CD4-positive, alpha-beta T cell (primary cell): Measurements from ENCODE around the gene DCUN1D2. TPM values are rescaled to one million over a fixed set of nuclear protein-coding genes. Genes with fewer than 3 reads are reported as not detected.

Experiments used
- ATAC-seq: fragments of 200-7000 bp; cut with Tn5 transposase; one replicate; pipeline ENCODE4 v1.10.0; 2022; ENCODE audit warnings: mild to moderate bottlenecking; ENCODE audit not compliant: poor library complexity
- CTCF ChIA-PET: fragments of 350-600 bp; sonication (Branson Sonifier 250); formaldehyde crosslinking; loops from one replicate; lab custom pipeline; 2021; ENCODE audit warnings: antibody characterized with exemption, inconsistent platforms; lab: Charles Lee
- POLR2A ChIA-PET: fragments of 350-600 bp; sonication (Branson Sonifier 250); formaldehyde crosslinking; loops from one replicate; lab custom pipeline; 2021; ENCODE audit warnings: antibody characterized with exemption, inconsistent platforms; lab: Charles Lee
- DNase-seq, 14 experiments: peaks; one replicate each; pipeline ENCODE4 v3.0.0-alpha.2; 2013 to 2020; ENCODE audit warnings: mixed read lengths in 2 of 14
- H3K27ac ChIP-seq, 2 donors: one replicate each; pipeline versions ENCODE4 v1.5.1 to v1.7.0; 2013; ENCODE audit warnings: low read length in 2 of 2, low read depth in 1 of 2, mild to moderate bottlenecking in 1 of 2
- H3K27me3 ChIP-seq, 2 experiments: 1 replicate in 1 of 2; 2 replicates in 1 of 2; pipeline versions ENCODE4 v1.6.1 to v1.7.0; 2013; ENCODE audit warnings: low read length in 2 of 2, control low read depth in 1 of 2, mild to moderate bottlenecking in 1 of 2, moderate library complexity in 1 of 2; ENCODE audit not compliant: insufficient read depth in 2 of 2, control insufficient read depth in 1 of 2
- H3K36me3 ChIP-seq: one replicate; pipeline ENCODE4 v1.6.1; 2013; ENCODE audit warnings: low read length, control low read depth; ENCODE audit not compliant: insufficient read depth
- H3K4me1 ChIP-seq: one replicate; pipeline ENCODE4 v1.6.1; 2013; ENCODE audit warnings: low read length, control low read depth; ENCODE audit not compliant: insufficient read depth
- H3K4me3 ChIP-seq: one replicate; pipeline ENCODE4 v1.5.1; 2013; ENCODE audit warnings: mild to moderate bottlenecking, low read length, moderate library complexity
- H3K9me3 ChIP-seq, 2 experiments: 1 replicate in 1 of 2; 2 replicates in 1 of 2; pipeline versions ENCODE4 v1.6.1 to v1.7.0; 2013; ENCODE audit warnings: low read length in 2 of 2, mild to moderate bottlenecking in 2 of 2, control low read depth in 1 of 2, moderate library complexity in 1 of 2; ENCODE audit not compliant: control insufficient read depth in 1 of 2, insufficient read depth in 1 of 2
- H3K27ac Mint-ChIP-seq: one replicate; pipeline ENCODE4 v1.8.0; 2020; ENCODE audit warnings: mixed read lengths
- H3K27me3 Mint-ChIP-seq: one replicate; pipeline ENCODE4 v1.8.0; 2021; ENCODE audit warnings: mixed read lengths
- H3K36me3 Mint-ChIP-seq: one replicate; pipeline ENCODE4 v1.8.0; 2021; ENCODE audit warnings: low read depth, mixed read lengths
- H3K4me1 Mint-ChIP-seq: one replicate; pipeline ENCODE4 v1.8.0; 2021; ENCODE audit warnings: low read depth, mixed read lengths
- H3K4me3 Mint-ChIP-seq: one replicate; pipeline ENCODE4 v1.8.0; 2020; ENCODE audit warnings: mild to moderate bottlenecking, mixed read lengths
- H3K9me3 Mint-ChIP-seq: one replicate; pipeline ENCODE4 v1.8.0; 2020; ENCODE audit warnings: mixed read lengths
- intact Hi-C, 2 experiments: fragments of 100-400 bp; cut with DNase I in 1 of 2; cut with micrococcal nuclease in 1 of 2; formaldehyde crosslinking; loops; one replicate each; pipeline versions ENCODE4 v1.15.1 to v1.9.0; 2023 to 2025; cut with DNase I, micrococcal nuclease
- total RNA-seq, 174 experiments: library from RNA in 2 of 174; stranded (reverse) in 2 of 174; gene quantifications; one replicate each; pipeline ENCODE4 v1.2.3 and lab custom pipeline; 2021 to 2026
- TF ChIP-seq, protein P1 (sequence below): fragments of 200-600 bp; IDR thresholded peaks from one replicate; pipeline ENCODE4 v1.8.0; 2022; ENCODE audit warnings: antibody characterized with exemption, mild to moderate bottlenecking

Gene DCUN1D2
- total RNA-seq, 2 experiments from 2014 or later, result 16.2 to 18.9 TPM

DNA sequence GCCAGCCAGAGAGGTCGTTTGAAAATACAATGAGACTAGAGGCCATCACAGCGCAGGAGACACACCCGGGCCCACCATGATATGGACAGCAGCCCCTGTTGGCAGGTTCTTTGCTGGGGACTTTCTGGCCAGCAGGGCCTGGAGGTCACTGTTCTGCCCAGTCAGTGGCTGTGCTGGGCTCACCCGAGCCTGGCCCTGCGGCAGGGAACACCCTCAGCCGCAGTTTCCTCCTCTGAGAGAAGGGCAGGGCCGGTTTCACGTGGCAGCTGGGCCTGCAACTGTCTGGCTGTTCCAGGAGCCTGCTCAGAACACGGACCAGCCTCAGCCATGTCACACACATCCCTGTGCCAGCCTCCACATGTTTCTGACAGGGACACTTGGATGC lies 76.6 kb downstream of the DCUN1D2 start:
- DNase-seq, result no peak
- Histone ChIP-seq H3K27ac (no peak overlapping the region), H3K9me3 (peaks cover 0 to 29% of the 10 kb centered on the region in 2 experiments), H3K4me3 (no peak overlapping the region), H3K27me3 (peaks cover 0 to 3% of the 10 kb centered on the region in 2 experiments), H3K36me3 (no peaks in the 10 kb centered on the region), H3K4me1 (no peaks in the 10 kb centered on the region)
- CTCF ChIA-PET, result no interaction called here
- TF ChIP-seq, protein P1, sequence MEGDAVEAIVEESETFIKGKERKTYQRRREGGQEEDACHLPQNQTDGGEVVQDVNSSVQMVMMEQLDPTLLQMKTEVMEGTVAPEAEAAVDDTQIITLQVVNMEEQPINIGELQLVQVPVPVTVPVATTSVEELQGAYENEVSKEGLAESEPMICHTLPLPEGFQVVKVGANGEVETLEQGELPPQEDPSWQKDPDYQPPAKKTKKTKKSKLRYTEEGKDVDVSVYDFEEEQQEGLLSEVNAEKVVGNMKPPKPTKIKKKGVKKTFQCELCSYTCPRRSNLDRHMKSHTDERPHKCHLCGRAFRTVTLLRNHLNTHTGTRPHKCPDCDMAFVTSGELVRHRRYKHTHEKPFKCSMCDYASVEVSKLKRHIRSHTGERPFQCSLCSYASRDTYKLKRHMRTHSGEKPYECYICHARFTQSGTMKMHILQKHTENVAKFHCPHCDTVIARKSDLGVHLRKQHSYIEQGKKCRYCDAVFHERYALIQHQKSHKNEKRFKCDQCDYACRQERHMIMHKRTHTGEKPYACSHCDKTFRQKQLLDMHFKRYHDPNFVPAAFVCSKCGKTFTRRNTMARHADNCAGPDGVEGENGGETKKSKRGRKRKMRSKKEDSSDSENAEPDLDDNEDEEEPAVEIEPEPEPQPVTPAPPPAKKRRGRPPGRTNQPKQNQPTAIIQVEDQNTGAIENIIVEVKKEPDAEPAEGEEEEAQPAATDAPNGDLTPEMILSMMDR, result no peak
- POLR2A ChIA-PET, result no interaction called here
- ATAC-seq, result no peak
- Mint-ChIP-seq H3K36me3 (no peaks in the 10 kb centered on the region), H3K27me3 (peaks cover 6% of the 10 kb centered on the region), H3K4me1 (no peaks in the 10 kb centered on the region), H3K9me3 (peaks cover 2% of the 10 kb centered on the region), H3K27ac (no peak overlapping the region), H3K4me3 (no peak overlapping the region)
- intact Hi-C loops, result no loop called here

DNA sequence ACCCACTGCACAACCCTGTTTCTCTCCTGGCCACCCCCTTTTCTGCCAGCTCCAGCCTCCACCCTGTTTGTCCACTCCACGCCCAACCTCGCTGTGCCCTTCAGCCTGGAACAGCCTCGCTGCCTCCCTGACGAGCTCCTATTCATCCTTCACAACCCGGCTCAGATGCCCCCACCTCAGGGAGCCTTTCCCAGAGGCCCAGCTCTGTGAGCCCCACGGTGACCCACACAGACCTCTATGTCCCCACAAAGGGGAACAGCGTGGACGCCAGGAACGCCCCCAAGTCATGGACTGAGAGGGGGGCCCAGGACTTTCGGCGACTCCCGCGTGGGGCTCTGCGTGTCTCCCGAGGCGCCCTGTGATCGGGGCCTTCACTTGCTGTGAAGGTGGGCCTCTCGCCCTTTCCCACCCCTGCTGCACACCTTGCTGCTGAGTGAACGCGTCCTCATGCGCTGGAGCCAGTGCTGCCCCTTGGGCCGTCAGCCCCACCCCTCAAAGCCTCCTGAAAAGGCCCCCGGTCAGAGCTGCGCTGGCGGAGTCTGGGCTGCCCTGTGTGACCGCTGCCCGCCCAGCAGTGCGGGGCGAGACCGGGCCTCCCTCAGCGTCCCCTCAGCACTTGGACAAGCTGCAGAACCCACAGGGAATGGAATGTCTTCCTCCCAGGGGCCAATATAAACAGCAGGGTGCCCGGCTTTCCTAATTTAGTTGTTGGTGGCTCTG lies 77.2 kb downstream of the DCUN1D2 start:
- Mint-ChIP-seq H3K4me3 (no peak overlapping the region), H3K4me1 (no peaks in the 10 kb centered on the region), H3K9me3 (peaks cover 2% of the 10 kb centered on the region), H3K27ac (no peak overlapping the region), H3K36me3 (no peaks in the 10 kb centered on the region), H3K27me3 (peaks cover 9% of the 10 kb centered on the region)
- ATAC-seq (no peak), DNase-seq (no peak)
- no peaks in the 10 kb centered on the region for H3K36me3 ChIP-seq
- CTCF ChIA-PET, result no interaction called here
- no peak overlapping the region for H3K27ac ChIP-seq
- POLR2A ChIA-PET, result no interaction called here
- peaks cover 0 to 29% of the 10 kb centered on the region in 2 experiments for H3K9me3 ChIP-seq
- no peak overlapping the region for H3K4me3 ChIP-seq
- H3K4me1 ChIP-seq, result no peaks in the 10 kb centered on the region
- H3K27me3 ChIP-seq, result peaks cover 0 to 3% of the 10 kb centered on the region in 2 experiments
- TF ChIP-seq, protein P1, result no peak
- intact Hi-C loops, result no loop called here

DNA sequence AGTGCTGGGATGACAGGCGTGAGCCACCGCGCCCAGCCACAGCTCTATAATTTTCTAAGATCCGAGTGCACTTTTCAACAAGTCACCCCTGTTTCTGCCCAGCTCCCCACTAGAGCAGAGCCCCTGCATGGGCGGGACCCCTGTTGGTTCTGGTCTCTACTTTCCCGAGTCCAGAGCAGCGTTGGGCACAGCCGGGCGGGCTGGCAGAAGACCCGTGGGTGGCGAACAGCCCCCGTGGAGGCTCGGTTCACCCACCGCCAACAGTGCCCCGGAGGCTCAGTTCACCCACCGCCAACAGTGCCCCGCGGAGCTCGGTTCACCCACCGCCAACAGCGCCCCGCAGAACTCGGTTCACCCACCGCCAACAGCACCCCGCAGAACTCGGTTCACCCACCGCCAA lies 78.1 kb downstream of the DCUN1D2 start:
- ChIA-PET CTCF (no interaction called here), POLR2A (no interaction called here)
- DNase-seq (no peak), ATAC-seq (no peak)
- Histone ChIP-seq H3K4me3 (no peak overlapping the region), H3K36me3 (no peaks in the 10 kb centered on the region), H3K9me3 (peaks cover 0 to 27% of the 10 kb centered on the region in 2 experiments), H3K27me3 (peaks cover 0 to 2% of the 10 kb centered on the region in 2 experiments), H3K27ac (no peak overlapping the region), H3K4me1 (no peaks in the 10 kb centered on the region)
- Mint-ChIP-seq H3K4me1 (no peaks in the 10 kb centered on the region), H3K27me3 (peaks cover 12% of the 10 kb centered on the region), H3K36me3 (no peaks in the 10 kb centered on the region), H3K9me3 (peaks cover 2% of the 10 kb centered on the region), H3K4me3 (no peak overlapping the region), H3K27ac (no peak overlapping the region)
- TF ChIP-seq, protein P1, result no peak
- intact Hi-C loops, result no loop called here
